Mesendoderm (in vitro differentiated cells): ENCODE data around the gene FEM1A.
"Not testable (repeated sequence)": the region's sequence is repeated elsewhere in the genome, so short reads cannot be mapped to it uniquely, and the experiment has no call there.

Experiments used
- DNase-seq: peaks from one replicate; pipeline ENCODE4 v3.0.0; 2013
- H2AK5ac ChIP-seq: 2 replicates; pipeline ENCODE4 v1.6.1; 2013; ENCODE audit warnings: low read length, inconsistent platforms
- H2BK120ac ChIP-seq: 2 replicates; pipeline ENCODE4 v1.6.1; 2013; ENCODE audit warnings: low read depth, mild to moderate bottlenecking, low read length, moderate library complexity, mixed read lengths
- H2BK15ac ChIP-seq: replicated peaks from 2 replicates; pipeline ENCODE4 v1.6.1; 2013; ENCODE audit warnings: low read depth, mild to moderate bottlenecking, moderate library complexity
- H2BK5ac ChIP-seq: 2 replicates; pipeline ENCODE4 v1.6.1; 2013; ENCODE audit warnings: low read length, inconsistent platforms
- H3K18ac ChIP-seq: 2 replicates; pipeline ENCODE4 v1.6.1; 2013; ENCODE audit warnings: mild to moderate bottlenecking, low read length, mixed read lengths
- H3K23ac ChIP-seq: one replicate; pipeline ENCODE4 v1.6.1; 2013; ENCODE audit warnings: low read length
- H3K27ac ChIP-seq: 2 replicates; pipeline ENCODE4 v1.5.1; 2013; ENCODE audit warnings: low read depth, mild to moderate bottlenecking, inconsistent platforms, low read length, moderate library complexity
- H3K27me3 ChIP-seq: 2 replicates; pipeline ENCODE4 v1.6.1; 2013; ENCODE audit warnings: low read length, control low read depth, mild to moderate bottlenecking, inconsistent platforms; ENCODE audit not compliant: insufficient read depth, poor library complexity
- H3K36me3 ChIP-seq: 2 replicates; pipeline ENCODE4 v1.6.1; 2013; ENCODE audit warnings: low read length, inconsistent platforms; ENCODE audit not compliant: control insufficient read depth, insufficient read depth
- H3K4ac ChIP-seq: one replicate; pipeline ENCODE4 v1.6.1; 2013; ENCODE audit warnings: low read depth, mild to moderate bottlenecking, low read length, moderate library complexity
- H3K4me1 ChIP-seq: 2 replicates; pipeline ENCODE4 v1.6.1; 2013; ENCODE audit warnings: low read depth, low read length, inconsistent platforms; ENCODE audit not compliant: control insufficient read depth
- H3K4me2 ChIP-seq: 2 replicates; pipeline ENCODE4 v1.6.1; 2013; ENCODE audit warnings: low read length
- H3K4me3 ChIP-seq: 2 replicates; pipeline ENCODE4 v1.5.1; 2013; ENCODE audit warnings: mild to moderate bottlenecking, low read length
- H3K56ac ChIP-seq: one replicate; pipeline ENCODE4 v1.6.1; 2013; ENCODE audit warnings: low read length
- H3K79me1 ChIP-seq: 2 replicates; pipeline ENCODE4 v1.6.1; 2013; ENCODE audit warnings: low read length, inconsistent platforms
- H3K79me2 ChIP-seq: 2 replicates; pipeline ENCODE4 v1.6.1; 2013; ENCODE audit warnings: mild to moderate bottlenecking, low read length; ENCODE audit not compliant: control insufficient read depth, insufficient read depth
- H3K9ac ChIP-seq: 2 replicates; pipeline ENCODE4 v1.6.1; 2013; ENCODE audit warnings: low read length, inconsistent platforms
- H4K5ac ChIP-seq: one replicate; pipeline ENCODE4 v1.6.1; 2013; ENCODE audit warnings: low read length
- H4K8ac ChIP-seq: one replicate; pipeline ENCODE4 v1.6.1; 2013; ENCODE audit warnings: low read depth, mild to moderate bottlenecking, control low read depth, low read length, moderate library complexity
- WGBS: extraction: QIAGEN DNeasy Blood & Tissue Kit; methylation state at CpG from one replicate; pipeline ENCODE4 v1.1.7; 2013; ENCODE audit warnings: low lambda C conversion rate, missing lambda C conversion rate; ENCODE audit not compliant: insufficient coverage; ENCODE audit errors: extremely low coverage; 5-methylcytosine and 5-hydroxymethylcytosine counted together

FEM1A gene

DNA sequence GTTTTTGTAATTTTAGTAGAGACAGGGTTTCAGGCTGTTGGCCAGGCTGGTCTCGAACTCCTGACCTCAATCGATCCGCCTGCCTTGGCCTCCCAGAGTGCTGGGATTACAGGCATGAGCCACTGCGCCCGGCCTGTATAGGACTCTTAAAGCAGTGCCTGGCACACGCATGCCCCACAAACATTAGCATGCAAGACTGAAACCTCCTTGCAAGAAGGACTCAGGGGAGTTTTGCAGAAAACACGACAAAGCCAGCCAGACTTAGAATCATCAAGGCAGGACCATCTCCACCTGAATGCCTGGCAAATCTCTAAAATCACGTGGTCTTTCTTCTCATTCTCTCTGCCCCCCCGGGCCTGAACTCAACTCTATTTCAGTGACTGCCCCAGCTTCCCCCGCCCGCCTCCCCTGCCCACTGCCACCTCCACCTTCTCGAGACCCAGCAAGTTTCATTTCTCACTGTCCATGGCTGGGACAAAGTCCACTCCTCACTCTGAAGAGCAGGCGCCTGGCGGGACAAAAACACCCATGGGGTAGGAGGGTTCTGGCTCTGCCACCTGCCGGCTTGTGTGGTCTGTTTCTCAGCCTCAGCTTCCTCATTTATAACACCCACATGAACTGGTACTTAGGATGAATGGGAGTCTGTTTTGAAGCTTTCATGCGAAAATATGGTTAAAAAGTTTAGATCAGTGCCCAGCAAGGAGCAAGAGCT, 37.6 kb downstream of the FEM1A start:
- Histone ChIP-seq H3K36me3 (no peaks in the 10 kb centered on the region), H3K4me2 (no peak overlapping the region), H4K8ac (no peak overlapping the region), H2BK15ac (no peak overlapping the region), H3K27ac (no peak overlapping the region), H3K9ac (no peak overlapping the region), H3K18ac (no peak overlapping the region), H3K23ac (no peak overlapping the region), H3K56ac (no peak overlapping the region), H2BK120ac (no peak overlapping the region), H3K27me3 (peaks cover 3% of the 10 kb centered on the region), H3K4me1 (no peaks in the 10 kb centered on the region), H2BK5ac (no peak overlapping the region), H3K4ac (no peak overlapping the region), H4K5ac (no peak overlapping the region), H3K79me2 (no peaks in the 10 kb centered on the region), H2AK5ac (no peak overlapping the region), H3K79me1 (no peaks in the 10 kb centered on the region), H3K4me3 (no peak overlapping the region)
- WGBS = no CpG with 5 or more reads among the region's 16 CpGs
- no peak for DNase-seq

GRCh38 chr19:4830332-4830731, 38.8 kb downstream of the FEM1A start:
- no peak overlapping the region for H3K4ac ChIP-seq
- no peak overlapping the region for H2BK5ac ChIP-seq
- H3K4me3 ChIP-seq = no peak overlapping the region
- no peak overlapping the region for H4K5ac ChIP-seq
- no CpG with 5 or more reads among the region's 6 CpGs for WGBS
- no peak overlapping the region for H2AK5ac ChIP-seq
- no peak overlapping the region for H3K27ac ChIP-seq
- no peak overlapping the region for H2BK15ac ChIP-seq
- no peaks in the 10 kb centered on the region for H3K4me1 ChIP-seq
- no peak overlapping the region for H3K4me2 ChIP-seq
- no peak for DNase-seq
- no peak overlapping the region for H2BK120ac ChIP-seq
- no peaks in the 10 kb centered on the region for H3K79me1 ChIP-seq
- H3K79me2 ChIP-seq = no peaks in the 10 kb centered on the region
- no peak overlapping the region for H3K18ac ChIP-seq
- H3K9ac ChIP-seq = no peak overlapping the region
- H3K23ac ChIP-seq = no peak overlapping the region
- no peak overlapping the region for H3K56ac ChIP-seq
- no peaks in the 10 kb centered on the region for H3K36me3 ChIP-seq
- no peak overlapping the region for H4K8ac ChIP-seq
- H3K27me3 ChIP-seq = peaks cover 3% of the 10 kb centered on the region

GRCh38 chr19:4830768-4831265, 39.3 kb downstream of the FEM1A start:
- H3K4me3 ChIP-seq = no peak overlapping the region
- H3K18ac ChIP-seq = no peak overlapping the region
- DNase-seq = no peak
- peaks cover 3% of the 10 kb centered on the region for H3K27me3 ChIP-seq
- H3K9ac ChIP-seq = no peak overlapping the region
- no peaks in the 10 kb centered on the region for H3K4me1 ChIP-seq
- no peaks in the 10 kb centered on the region for H3K36me3 ChIP-seq
- no peak overlapping the region for H2BK5ac ChIP-seq
- no peak overlapping the region for H3K23ac ChIP-seq
- no peak overlapping the region for H2BK120ac ChIP-seq
- no peaks in the 10 kb centered on the region for H3K79me1 ChIP-seq
- H3K4ac ChIP-seq = no peak overlapping the region
- H2AK5ac ChIP-seq = no peak overlapping the region
- H3K56ac ChIP-seq = peak overlapping the region; percentile 83
- H3K27ac ChIP-seq = no peak overlapping the region
- WGBS = no CpG with 5 or more reads among the region's 6 CpGs
- no peak overlapping the region for H3K4me2 ChIP-seq
- H4K8ac ChIP-seq = no peak overlapping the region
- H2BK15ac ChIP-seq = no peak overlapping the region
- H4K5ac ChIP-seq = no peak overlapping the region
- H3K79me2 ChIP-seq = no peaks in the 10 kb centered on the region

DNA sequence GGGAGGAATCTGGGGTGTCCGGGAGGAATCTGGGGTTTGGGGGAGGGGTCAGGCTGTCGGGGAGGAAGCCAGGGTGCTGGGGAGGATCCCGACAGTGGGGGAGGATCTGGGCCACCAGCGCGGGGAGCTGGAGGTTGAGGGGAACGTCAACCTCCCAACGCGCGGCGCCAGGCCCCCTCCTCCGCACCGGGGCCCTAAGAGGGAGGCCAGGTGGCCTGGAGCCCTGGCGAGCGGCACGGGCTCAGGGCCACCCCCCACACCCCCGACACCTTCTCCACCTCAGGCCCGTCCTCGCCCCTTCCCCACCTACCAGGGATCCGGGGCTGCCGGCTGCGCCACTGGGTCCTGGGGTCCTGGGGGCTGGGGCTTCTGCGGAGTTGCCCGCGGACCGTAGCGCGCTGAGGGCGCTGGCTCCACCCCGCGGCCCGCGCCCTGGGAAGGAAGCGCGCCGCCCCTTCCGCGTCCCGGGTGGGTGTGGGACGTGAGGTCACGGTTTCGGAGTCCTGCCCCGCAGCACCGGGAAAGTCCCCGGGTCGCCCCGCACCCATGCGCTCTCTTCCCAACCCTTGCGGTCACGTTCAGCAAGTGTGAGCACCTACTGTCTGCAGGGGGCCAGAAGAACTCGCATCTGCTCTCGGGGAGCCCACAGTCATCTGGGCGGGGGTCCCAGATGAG, 39.9 kb downstream of the FEM1A start, which contains the start of gene TICAM1:
TSS of gene TICAM1 (minus strand) at position 409 of the 675 bp plus-strand sequence. CDS start 13,335 bp downstream, outside the sequence.
- H2BK120ac ChIP-seq = no peak within 1 kb of the TSS
- peaks cover 3% of the 10 kb centered on the region for H3K27me3 ChIP-seq
- no peak within 1 kb of the TSS for H3K4ac ChIP-seq
- H3K79me2 ChIP-seq = no peaks in the 10 kb centered on the region
- peak within 1 kb of the TSS; percentile 35 for H3K4me3 ChIP-seq
- no peak within 1 kb of the TSS for H2AK5ac ChIP-seq
- H3K18ac ChIP-seq = peak within 1 kb of the TSS; percentile 4
- no peak within 1 kb of the TSS for H4K5ac ChIP-seq
- WGBS = no CpG with 5 or more reads among the region's 52 CpGs
- DNase-seq = no peak
- no peak within 1 kb of the TSS for H3K27ac ChIP-seq
- H2BK15ac ChIP-seq = no peak within 1 kb of the TSS
- no peak within 1 kb of the TSS for H2BK5ac ChIP-seq
- peak within 1 kb of the TSS; percentile 59 for H3K4me2 ChIP-seq
- peak within 1 kb of the TSS; percentile 64 for H3K9ac ChIP-seq
- no peaks in the 10 kb centered on the region for H3K4me1 ChIP-seq
- no peak within 1 kb of the TSS for H4K8ac ChIP-seq
- H3K23ac ChIP-seq = peak within 1 kb of the TSS; percentile 94
- H3K56ac ChIP-seq = peak within 1 kb of the TSS; percentile 83
- H3K79me1 ChIP-seq = no peaks in the 10 kb centered on the region
- H3K36me3 ChIP-seq = no peaks in the 10 kb centered on the region

DNA sequence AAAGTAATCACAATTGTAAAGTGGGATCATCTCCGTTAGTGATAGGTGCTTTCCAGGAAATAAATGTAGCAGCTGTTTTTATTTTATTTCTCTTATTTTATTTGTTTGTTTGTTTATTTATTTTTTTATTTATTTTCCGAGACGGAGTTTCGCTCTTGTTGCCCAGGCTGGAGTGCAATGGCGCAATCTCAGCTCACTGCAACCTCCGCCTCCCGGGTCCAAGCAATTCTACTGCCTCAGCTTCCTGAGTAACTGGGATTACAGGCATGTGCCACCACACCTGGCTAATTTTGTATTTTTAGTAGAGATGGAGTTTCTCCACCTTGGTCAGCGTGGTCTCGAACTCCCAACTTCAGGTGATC, 40.4 kb downstream of the FEM1A start:
- not testable (repeated sequence) for H4K8ac ChIP-seq, H4K5ac ChIP-seq, H2BK15ac ChIP-seq, H2BK120ac ChIP-seq, DNase-seq, H3K4me3 ChIP-seq, H3K4ac ChIP-seq, H2BK5ac ChIP-seq, H3K18ac ChIP-seq, H2AK5ac ChIP-seq, H3K56ac ChIP-seq, H3K4me1 ChIP-seq, H3K27ac ChIP-seq, H3K27me3 ChIP-seq, H3K36me3 ChIP-seq, H3K79me2 ChIP-seq, H3K79me1 ChIP-seq
- Histone ChIP-seq H3K4me2 (peak overlapping the region; percentile 59), H3K23ac (peak overlapping the region; percentile 94), H3K9ac (peak overlapping the region; percentile 64)
- WGBS = no CpG with 5 or more reads among the region's 9 CpGs
